GM18909 (cell line): ENCODE measurements around the gene ACSL1.

Experiments used
- ATAC-seq: cut with Tn5 transposase; IDR thresholded peaks from one replicate; pipeline ENCODE4 v1.9.1; 2021; ENCODE audit warnings: mild to moderate bottlenecking; ENCODE audit not compliant: unreplicated experiment, poor library complexity

ACSL1 gene

GRCh38 chr4:184733654-184734524, 91.9 kb downstream of the ACSL1 start, which contains the start of gene CENPU:
Gene CENPU, minus strand, starts transcription at chr4:184734096. Its CDS starts 34 bp downstream, at chr4:184734062.
- peak; percentile 93 for ATAC-seq

DNA sequence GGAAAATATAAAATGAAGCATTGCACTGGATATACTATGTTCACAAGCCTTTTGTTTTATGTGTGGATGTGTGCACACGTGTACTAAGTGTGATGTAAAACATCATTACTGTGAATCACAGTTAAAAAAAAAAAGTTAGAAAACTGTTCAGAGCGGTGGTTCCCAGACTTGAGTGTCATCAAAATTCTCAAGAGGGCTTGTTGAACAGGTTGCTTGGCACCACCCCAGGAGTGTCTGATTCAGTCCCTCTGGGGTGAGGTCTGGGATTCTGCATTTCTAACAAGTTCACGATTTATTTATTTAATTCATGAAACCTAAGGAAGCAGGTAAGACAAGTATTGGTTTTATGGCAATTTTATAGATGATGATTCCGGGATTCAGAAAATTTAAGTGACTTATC, 93.6 kb downstream of the ACSL1 start:
- no peak for ATAC-seq

- ATAC-seq = no peak
Observed at GRCh38 chr4:184731056-184731455, 94.7 kb downstream of the ACSL1 start.

DNA sequence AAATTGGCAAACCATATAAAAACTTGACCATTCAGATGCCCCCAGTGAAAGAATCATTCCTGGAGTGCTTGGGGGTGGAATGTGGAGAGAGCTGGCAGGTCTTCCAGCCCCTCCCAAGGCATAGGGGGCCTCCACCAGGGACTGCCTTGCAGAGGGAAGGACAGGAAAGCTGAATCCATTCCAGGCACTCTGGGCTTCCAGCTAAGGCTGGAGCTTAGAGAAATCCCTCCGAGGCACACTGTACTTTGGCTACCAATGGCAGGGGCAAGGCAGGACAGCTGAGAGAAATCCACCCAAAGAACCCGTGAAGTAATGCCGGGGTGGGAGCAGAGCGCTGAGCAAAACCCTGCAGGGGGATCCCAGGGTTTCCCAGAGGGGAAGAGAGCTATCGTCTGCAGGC, 95.8 kb downstream of the ACSL1 start:
- no peak for ATAC-seq

DNA sequence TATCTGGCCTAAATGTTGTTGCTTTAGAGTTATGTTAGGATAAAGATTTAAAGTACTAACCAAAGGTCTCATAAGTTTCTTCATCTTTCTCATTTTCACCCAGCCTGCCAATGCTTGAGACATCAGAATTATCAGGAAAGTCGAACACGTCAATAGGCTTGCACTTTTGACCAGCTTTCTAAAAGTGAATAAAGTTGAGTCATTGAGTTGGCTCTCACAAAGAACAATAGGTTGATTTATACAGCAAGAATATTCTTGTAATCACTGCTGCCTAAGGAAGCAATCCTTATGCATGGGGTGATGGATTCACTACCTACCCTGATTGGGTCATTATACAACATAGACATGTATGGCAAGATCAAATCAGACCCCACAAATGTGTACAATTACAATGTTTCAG, 96.9 kb downstream of the ACSL1 start:
- no peak for ATAC-seq

DNA sequence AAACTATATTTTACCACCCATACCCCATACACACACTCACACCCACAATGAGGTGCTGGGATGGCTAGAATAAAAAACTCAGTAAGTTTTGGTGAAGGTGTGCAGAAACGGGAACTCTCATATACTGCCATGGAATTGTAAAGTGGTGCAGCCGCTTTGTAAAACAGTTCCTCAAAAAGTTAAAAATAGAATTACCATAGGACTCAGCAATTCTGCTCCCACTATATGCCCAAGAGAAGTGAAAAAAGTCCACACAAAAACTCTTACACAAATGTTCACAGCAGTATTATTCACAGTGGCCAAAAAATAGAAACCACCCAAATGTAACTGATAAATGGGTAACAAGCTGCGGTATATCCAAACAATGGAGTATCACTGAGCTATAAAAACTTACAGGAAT, 98.3 kb downstream of the ACSL1 start:
- no peak for ATAC-seq

GRCh38 chr4:184722798-184723197, 103.0 kb downstream of the ACSL1 start:
- ATAC-seq = no peak

GRCh38 chr4:184721254-184721653, 104.5 kb downstream of the ACSL1 start:
- ATAC-seq = no peak

DNA sequence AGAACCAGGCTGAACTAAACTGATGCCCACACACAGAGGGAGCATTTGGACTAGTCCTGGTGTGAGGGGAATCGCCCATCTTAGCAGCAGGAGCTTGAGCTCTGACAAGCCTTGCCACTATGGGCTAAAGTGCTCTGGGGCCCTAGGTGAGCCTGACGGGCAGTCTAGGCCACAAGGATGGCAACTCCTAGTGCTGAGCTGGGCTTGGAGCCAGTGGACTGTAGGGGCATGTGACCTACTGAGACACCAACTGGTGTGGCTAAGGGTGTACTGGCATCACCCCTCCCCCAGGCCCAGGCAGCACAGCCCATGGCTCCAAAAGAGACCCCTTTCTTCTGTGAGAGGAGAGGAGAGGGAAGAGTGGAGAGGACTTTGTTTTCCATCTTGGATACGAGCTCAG, 106.4 kb downstream of the ACSL1 start:
- ATAC-seq = no peak

DNA sequence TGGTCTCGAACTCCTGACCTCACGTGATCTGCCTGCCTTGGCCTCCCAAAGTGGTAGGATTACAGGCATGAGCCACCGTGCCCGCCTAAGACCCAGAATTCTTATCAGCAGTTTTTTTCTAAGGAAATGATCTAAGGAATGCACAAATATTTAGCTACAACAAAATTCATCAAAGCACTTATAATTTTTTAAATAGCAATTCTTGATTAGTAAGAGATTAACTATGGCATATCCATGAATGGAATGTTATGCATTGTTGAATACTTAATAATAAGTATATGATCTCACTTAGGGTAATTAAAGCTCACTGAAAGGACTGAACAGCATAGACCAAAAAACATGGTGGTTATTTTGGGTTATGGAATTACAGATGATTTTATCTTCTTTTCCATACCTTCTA, 110.2 kb downstream of the ACSL1 start:
- ATAC-seq = no peak

DNA sequence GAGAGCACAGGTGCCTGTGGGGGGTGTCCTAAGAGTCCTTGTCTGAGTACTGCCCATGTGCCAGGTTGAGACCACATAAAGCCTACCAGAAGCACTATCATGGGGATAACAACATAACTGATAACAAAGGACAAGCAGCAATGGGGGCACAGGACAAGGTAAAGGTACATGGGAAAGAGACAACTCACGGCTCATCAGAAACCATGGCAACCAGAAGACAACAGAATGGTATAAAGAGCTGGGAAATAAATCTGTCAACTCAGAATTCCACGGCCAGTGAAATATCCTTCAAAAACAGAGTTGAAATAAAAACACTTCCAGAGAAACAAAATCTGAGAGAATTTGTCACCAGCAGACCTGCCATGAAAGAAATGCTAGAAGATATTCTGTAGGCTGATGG, 111.9 kb downstream of the ACSL1 start:
- ATAC-seq = no peak

GRCh38 chr4:184712322-184712721, 113.4 kb downstream of the ACSL1 start:
- ATAC-seq = no peak

DNA sequence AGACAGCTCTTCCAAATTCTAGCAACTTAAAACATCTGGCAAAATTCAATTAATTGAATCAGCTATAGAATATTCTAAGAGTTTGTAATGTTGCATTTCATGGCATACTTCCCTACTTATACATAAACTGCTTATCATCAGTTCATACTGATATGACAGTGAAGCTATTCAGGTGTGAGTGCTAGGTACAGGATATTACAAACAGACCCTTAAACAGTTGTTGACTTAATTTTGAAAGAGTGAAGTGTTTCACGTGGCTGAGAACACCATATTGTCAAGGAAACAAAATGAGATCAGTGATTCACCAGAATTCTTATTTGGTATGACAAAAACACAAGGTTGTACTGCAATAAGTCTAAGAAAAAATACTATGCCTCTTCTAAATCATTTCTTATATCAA, 119.3 kb downstream of the ACSL1 start:
- ATAC-seq = no peak

GRCh38 chr4:184705692-184706091, 120.1 kb downstream of the ACSL1 start:
- no peak for ATAC-seq
